Activated T-cell treated with anti-CD3 and anti-CD28 coated beads, Interleukin-2, amount 50 U/mL, for 24 hours (primary cell): Measurements from ENCODE around the gene ASL.
"Not testable (repeated sequence)": the region's sequence is repeated elsewhere in the genome, so short reads cannot be mapped to it uniquely, and the experiment has no call there.

Source experiments
- DNase-seq: peaks from one replicate; pipeline ENCODE4 v3.0.0-alpha.2; 2020
- H3K27ac Mint-ChIP-seq: 2 replicates; pipeline ENCODE4 v1.8.0; 2020; ENCODE audit warnings: mild to moderate bottlenecking, mixed read lengths
- H3K27me3 Mint-ChIP-seq: 2 replicates; pipeline ENCODE4 v1.8.0; 2020; ENCODE audit warnings: mixed read lengths
- H3K36me3 Mint-ChIP-seq: 2 replicates; pipeline ENCODE4 v1.8.0; 2020; ENCODE audit warnings: low read depth, mixed read lengths
- H3K4me1 Mint-ChIP-seq: 2 replicates; pipeline ENCODE4 v1.8.0; 2020; ENCODE audit warnings: low read depth, mixed read lengths
- H3K4me3 Mint-ChIP-seq: 2 replicates; pipeline ENCODE4 v1.8.0; 2020; ENCODE audit warnings: mild to moderate bottlenecking, moderate library complexity, mixed read lengths
- H3K9me3 Mint-ChIP-seq: 2 replicates; pipeline ENCODE4 v1.8.0; 2020; ENCODE audit warnings: mixed read lengths

The ASL gene

DNA sequence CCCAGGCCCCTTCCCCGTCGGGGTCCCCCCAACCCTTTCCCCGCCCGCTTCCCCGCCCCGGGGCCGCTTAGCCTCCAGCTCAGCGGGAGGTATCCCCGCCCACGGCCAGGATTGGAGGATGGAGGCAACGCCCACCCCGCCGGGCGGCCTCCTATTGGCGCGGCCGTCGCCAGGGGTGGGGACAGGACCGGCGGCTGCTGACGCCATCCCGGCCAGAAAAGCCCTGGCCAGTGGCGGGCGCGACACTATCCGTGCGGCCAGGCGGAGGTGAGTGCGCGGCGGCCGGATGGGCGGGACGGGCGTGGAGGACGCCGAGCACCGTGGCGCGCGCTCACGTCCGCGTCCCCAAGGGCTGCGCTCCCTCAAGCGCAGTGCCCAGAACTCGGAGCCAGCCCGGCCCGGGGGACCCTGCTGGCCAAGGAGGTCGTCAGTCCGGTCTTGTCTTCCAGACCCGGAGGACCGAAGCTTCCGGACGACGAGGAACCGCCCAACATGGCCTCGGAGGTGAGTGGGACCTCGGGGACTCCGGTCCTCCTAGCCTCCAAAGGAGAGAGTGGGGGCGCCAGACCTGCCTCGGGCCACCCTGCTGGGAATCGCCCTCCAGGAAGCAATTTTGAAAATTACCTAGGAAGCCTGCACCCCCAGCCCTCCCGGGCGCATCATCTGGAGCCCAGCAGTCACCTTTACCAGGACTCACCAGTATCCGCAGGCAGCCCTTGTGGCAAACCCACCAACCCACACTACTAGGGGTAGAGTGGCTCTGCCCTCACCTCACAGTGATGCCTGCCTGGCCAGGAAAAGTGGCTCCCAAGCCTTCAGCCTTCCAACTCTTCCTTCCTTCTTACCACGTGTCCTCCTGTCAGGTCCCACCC lies at the start of gene ASL:
Gene ASL, plus strand, starts transcription at position 230 of the 872 bp plus-strand sequence. Its CDS starts 263 bp downstream, at position 493.
- H3K9me3 Mint-ChIP-seq, result no peaks in the 10 kb centered on the region
- peak within 1 kb of the TSS; percentile 38 for H3K27ac Mint-ChIP-seq
- peak; percentile 93 for DNase-seq
- peak within 1 kb of the TSS; percentile 81 for H3K4me3 Mint-ChIP-seq
- H3K36me3 Mint-ChIP-seq, result peaks cover 5% of the 10 kb centered on the region
- no peaks in the 10 kb centered on the region for H3K27me3 Mint-ChIP-seq
- H3K4me1 Mint-ChIP-seq, result peaks cover 16% of the 10 kb centered on the region

GRCh38 chr7:66028342-66028741 lies 47.3 kb upstream of the ASL start:
- not testable (repeated sequence) for H3K4me3 Mint-ChIP-seq, DNase-seq, H3K9me3 Mint-ChIP-seq, H3K36me3 Mint-ChIP-seq, H3K4me1 Mint-ChIP-seq, H3K27ac Mint-ChIP-seq, H3K27me3 Mint-ChIP-seq

- Mint-ChIP-seq H3K27ac (no peak overlapping the region), H3K4me1 (peaks cover 10% of the 10 kb centered on the region), H3K27me3 (no peaks in the 10 kb centered on the region), H3K9me3 (no peaks in the 10 kb centered on the region), H3K4me3 (no peak overlapping the region), H3K36me3 (no peaks in the 10 kb centered on the region)
- DNase-seq, result no peak
Observed at GRCh38 chr7:66033471-66034385, 41.9 kb upstream of the ASL start.

DNA sequence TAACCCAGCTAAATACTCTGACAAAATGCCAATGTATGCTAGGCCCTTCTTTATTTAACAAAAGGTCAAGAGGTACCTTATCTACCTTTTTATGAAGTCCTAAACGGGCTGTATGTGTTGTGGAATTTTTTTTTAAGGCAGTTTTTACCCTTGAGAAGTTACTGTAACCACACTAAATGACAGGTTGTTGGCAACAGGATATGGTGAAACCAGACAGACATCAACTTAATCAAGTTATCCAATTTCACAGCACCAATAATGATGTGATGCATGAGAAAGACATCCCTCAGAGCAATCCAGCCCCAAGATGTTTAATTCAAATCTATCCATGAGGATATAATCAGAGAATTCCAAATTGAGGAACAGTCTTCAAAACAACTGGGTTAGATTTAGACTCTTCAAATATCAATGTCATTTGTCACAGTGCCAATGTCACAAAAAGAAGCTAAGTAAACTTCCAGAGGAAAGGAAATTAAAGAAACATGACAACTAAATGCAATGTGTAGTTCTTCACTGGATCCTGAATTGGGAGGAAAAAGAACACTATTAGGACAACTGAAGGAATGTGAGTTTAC lies 41.1 kb upstream of the ASL start:
- H3K4me3 Mint-ChIP-seq, H3K27me3 Mint-ChIP-seq, H3K9me3 Mint-ChIP-seq, DNase-seq, H3K36me3 Mint-ChIP-seq, H3K27ac Mint-ChIP-seq: not testable (repeated sequence)
- H3K4me1 Mint-ChIP-seq, result peaks cover 10% of the 10 kb centered on the region

GRCh38 chr7:66036382-66036781 lies 39.2 kb upstream of the ASL start:
- H3K27me3 Mint-ChIP-seq, result peaks cover 3% of the 10 kb centered on the region
- no peaks in the 10 kb centered on the region for H3K36me3 Mint-ChIP-seq
- DNase-seq, result no peak
- H3K4me3 Mint-ChIP-seq, result no peak overlapping the region
- H3K4me1 Mint-ChIP-seq, result peaks cover 10% of the 10 kb centered on the region
- no peak overlapping the region for H3K27ac Mint-ChIP-seq
- H3K9me3 Mint-ChIP-seq, result no peaks in the 10 kb centered on the region

DNA sequence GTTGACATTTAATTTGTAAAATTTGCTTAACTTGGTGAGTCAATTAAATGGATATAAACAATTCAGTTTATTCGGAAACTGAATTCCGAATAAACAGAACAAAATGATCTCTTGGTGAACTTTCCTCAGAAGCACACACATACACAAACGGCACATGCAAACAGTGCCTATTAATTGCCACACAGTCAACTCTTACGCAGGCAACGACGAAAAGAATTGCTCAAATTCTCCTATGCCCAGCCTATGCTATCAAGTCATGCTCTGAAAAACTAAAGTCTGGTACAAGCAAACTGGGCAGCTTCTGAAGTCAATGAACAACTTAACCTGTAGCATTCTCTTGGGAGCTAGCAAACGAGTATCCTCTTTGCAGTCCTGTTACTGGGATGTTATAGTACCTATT lies 38.8 kb upstream of the ASL start:
- H3K4me3 Mint-ChIP-seq, result no peak overlapping the region
- DNase-seq, result no peak
- no peaks in the 10 kb centered on the region for H3K9me3 Mint-ChIP-seq
- peaks cover 5% of the 10 kb centered on the region for H3K27me3 Mint-ChIP-seq
- no peak overlapping the region for H3K27ac Mint-ChIP-seq
- no peaks in the 10 kb centered on the region for H3K36me3 Mint-ChIP-seq
- peaks cover 10% of the 10 kb centered on the region for H3K4me1 Mint-ChIP-seq

- Mint-ChIP-seq H3K27ac (no peak overlapping the region), H3K36me3 (no peaks in the 10 kb centered on the region), H3K27me3 (peaks cover 20% of the 10 kb centered on the region), H3K9me3 (no peaks in the 10 kb centered on the region), H3K4me3 (no peak overlapping the region), H3K4me1 (peaks cover 8% of the 10 kb centered on the region)
- no peak for DNase-seq
Observed at GRCh38 chr7:66039094-66039670, 36.4 kb upstream of the ASL start.

DNA sequence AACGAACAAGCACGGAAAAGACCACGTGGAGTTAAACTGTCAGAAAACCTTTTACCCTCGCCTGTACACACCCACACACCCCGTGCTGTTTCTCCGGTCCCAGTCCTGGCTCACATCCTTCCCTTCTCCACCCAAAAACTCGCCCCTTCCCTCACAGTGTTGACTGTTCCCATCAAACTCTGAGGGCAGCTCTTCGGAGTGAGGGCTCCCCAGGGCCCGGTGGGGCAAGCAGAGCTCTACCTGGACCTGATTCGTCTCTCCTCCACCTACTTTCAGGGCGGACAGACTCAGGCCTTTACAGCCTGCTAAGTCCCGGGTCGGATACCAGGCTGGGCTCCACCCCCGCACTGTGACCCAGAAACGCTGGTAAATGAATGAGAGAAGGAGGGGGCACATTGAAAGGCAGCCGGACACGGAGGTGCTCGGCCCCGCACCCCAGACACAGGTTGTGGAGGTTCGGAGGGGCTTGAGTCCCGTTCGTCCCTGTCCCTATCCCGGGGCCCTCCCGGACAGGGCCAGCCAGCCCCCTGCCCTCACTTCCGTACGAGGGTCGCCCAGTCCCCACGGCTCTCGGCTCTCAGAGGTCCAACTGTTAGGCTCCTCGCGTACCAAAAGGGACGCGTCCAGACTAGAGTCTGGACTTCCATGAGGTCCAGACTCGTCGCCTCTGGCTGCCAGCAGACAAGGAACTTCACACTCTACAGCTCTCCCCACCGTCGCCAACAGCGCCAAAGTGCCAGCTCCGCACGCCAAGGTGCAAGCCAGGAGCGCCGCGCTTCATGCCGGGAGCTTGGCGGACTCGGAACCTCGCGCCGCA lies 31.7 kb upstream of the ASL start:
- H3K27me3 Mint-ChIP-seq, result peaks cover 30% of the 10 kb centered on the region
- peak; percentile 53 for DNase-seq
- H3K4me3 Mint-ChIP-seq, result peak overlapping the region; percentile 73
- no peak overlapping the region for H3K27ac Mint-ChIP-seq
- no peaks in the 10 kb centered on the region for H3K36me3 Mint-ChIP-seq
- no peaks in the 10 kb centered on the region for H3K9me3 Mint-ChIP-seq
- peaks cover 9% of the 10 kb centered on the region for H3K4me1 Mint-ChIP-seq

GRCh38 chr7:66044498-66044854 lies 31.1 kb upstream of the ASL start:
- H3K9me3 Mint-ChIP-seq, DNase-seq, H3K27ac Mint-ChIP-seq, H3K4me1 Mint-ChIP-seq, H3K36me3 Mint-ChIP-seq: not testable (repeated sequence)
- Mint-ChIP-seq H3K4me3 (peak overlapping the region; percentile 73), H3K27me3 (peaks cover 30% of the 10 kb centered on the region)

- DNase-seq, result no peak
- no peaks in the 10 kb centered on the region for H3K9me3 Mint-ChIP-seq
- no peak overlapping the region for H3K4me3 Mint-ChIP-seq
- peaks cover 25% of the 10 kb centered on the region for H3K27me3 Mint-ChIP-seq
- H3K36me3 Mint-ChIP-seq, result no peaks in the 10 kb centered on the region
- no peak overlapping the region for H3K27ac Mint-ChIP-seq
- peaks cover 9% of the 10 kb centered on the region for H3K4me1 Mint-ChIP-seq
Observed at GRCh38 chr7:66047426-66047825, 28.2 kb upstream of the ASL start.

- not testable (repeated sequence) for H3K27ac Mint-ChIP-seq, H3K27me3 Mint-ChIP-seq, DNase-seq, H3K9me3 Mint-ChIP-seq, H3K36me3 Mint-ChIP-seq, H3K4me1 Mint-ChIP-seq, H3K4me3 Mint-ChIP-seq
Observed at GRCh38 chr7:66049886-66050285, 25.7 kb upstream of the ASL start.

DNA sequence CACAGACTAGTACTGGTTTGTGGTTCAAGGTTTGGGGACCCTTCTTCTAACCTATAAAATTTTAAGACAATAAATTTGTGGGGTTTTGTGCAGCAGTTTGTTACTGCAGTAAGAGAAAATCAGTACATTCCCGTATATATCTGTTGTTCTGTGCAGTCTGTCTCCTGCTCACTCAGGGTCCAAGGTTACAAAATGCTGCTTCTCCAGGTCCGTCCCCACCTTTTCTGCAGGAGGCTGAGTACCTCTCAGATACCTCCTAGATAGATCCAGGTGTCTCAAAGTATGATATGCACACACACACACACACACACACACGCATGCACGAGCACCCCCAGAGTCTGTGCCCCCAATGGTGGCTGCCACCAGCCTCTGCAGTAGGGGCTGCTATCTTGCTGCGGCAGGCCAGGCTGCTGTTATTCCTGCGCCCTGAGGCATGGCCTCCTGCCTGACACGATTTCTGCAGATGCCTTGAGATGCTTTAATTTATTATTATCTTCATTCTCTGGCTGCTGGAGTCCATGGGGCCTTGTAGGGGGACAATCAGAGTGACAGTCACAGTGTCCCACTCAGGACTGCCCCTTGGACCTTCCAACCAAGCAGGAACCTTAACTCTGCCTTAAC lies 25.2 kb upstream of the ASL start:
- H3K4me1 Mint-ChIP-seq, result peaks cover 4% of the 10 kb centered on the region
- DNase-seq, result no peak
- no peak overlapping the region for H3K27ac Mint-ChIP-seq
- H3K9me3 Mint-ChIP-seq, result no peaks in the 10 kb centered on the region
- H3K27me3 Mint-ChIP-seq, result peaks cover 5% of the 10 kb centered on the region
- no peaks in the 10 kb centered on the region for H3K36me3 Mint-ChIP-seq
- H3K4me3 Mint-ChIP-seq, result no peak overlapping the region

- Mint-ChIP-seq H3K27me3 (no peaks in the 10 kb centered on the region), H3K9me3 (no peaks in the 10 kb centered on the region), H3K36me3 (no peaks in the 10 kb centered on the region), H3K4me1 (peaks cover 6% of the 10 kb centered on the region), H3K4me3 (no peak overlapping the region), H3K27ac (no peak overlapping the region)
- DNase-seq, result no peak
Observed at GRCh38 chr7:66050990-66051448, 24.6 kb upstream of the ASL start.
